Measurements from ENCODE around the gene EVL.
"Not testable (repeated sequence)": the region's sequence is repeated elsewhere in the genome, so short reads cannot be mapped to it uniquely, and the experiment has no call there.

The EVL gene

DNA sequence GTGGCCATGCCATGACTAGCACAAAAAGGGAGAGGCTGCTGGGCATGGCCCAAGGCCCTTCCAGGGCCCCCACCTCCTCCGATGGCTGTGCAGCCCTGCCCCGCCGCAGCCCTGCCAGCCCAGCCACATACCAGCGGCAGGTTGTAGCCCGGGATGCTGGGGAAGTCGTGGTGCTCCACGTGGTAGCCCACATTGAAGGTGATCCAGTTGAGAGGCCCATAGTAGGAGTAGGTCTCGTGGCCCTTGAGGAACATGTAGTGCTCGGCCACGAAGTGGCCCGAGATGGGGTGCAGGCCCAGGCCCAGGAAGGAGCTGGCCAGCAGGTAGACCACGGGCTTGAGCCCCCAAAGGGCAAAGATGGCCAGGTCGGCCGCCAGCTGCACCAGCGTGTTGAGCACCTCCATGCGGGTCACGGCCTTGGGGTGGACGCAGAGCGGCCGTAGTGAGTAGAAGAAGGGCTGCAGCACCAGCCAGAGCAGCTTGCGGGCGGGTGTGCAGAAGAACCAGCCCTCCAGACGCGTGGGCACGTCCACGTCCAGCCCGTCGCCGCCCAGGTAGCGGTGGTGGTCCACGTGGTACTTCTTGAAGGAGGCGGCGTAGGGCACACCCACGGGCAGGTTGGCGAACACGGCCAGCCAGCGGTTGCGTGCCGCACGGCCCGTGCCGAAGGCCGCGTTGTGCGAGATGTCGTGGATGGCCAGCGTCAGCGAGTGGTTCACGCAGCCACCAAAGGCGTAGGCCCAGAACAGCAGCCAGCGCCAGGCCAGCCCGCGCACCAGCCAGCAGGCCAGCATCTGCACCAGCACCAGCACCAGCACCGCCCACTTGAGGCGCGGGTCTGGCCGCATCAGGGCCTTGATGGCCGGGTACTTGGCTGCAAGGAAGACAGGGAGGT, 83.9 kb downstream of the EVL start:
- no peak for DNase-seq

- DNase-seq = no peak
Measured at GRCh38 chr14:100149851-100150611, 84.8 kb downstream of the EVL start.

DNA sequence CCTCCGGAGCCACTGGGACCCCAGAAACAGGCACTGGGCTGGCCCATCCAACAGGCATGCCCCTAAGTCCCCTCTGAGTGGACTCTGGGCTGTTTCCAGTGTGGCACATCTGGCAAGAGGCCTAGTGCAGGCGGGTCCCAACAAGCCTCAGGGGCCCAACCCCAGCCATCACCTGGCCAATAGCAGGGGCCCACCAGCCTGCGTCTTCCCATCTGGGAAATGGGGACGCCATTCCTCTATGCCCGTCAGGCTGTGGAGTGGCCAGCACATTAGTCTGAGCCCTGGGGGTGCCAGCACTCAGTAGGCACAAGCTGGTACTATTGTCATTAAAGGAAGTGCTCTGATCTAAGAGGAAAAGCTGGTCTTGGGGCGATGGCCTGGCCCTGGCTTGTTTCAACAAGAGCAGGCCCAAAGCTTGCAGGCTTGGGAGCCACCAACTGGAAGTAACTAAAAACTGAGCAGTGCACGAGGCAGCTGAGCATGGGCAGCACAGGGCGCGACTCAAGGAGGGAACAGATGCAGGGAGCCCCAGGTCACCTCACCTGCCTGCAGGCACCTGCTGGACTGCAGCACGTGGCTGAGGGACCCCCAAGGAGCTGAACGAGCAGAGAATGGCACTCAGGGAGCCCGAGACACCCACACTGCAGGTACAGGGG, 85.8 kb downstream of the EVL start:
- no peak for DNase-seq

- DNase-seq = no peak
Measured at GRCh38 chr14:100152091-100152490, 86.9 kb downstream of the EVL start.

- no peak for DNase-seq
Measured at GRCh38 chr14:100153560-100153959, 88.3 kb downstream of the EVL start.

DNA sequence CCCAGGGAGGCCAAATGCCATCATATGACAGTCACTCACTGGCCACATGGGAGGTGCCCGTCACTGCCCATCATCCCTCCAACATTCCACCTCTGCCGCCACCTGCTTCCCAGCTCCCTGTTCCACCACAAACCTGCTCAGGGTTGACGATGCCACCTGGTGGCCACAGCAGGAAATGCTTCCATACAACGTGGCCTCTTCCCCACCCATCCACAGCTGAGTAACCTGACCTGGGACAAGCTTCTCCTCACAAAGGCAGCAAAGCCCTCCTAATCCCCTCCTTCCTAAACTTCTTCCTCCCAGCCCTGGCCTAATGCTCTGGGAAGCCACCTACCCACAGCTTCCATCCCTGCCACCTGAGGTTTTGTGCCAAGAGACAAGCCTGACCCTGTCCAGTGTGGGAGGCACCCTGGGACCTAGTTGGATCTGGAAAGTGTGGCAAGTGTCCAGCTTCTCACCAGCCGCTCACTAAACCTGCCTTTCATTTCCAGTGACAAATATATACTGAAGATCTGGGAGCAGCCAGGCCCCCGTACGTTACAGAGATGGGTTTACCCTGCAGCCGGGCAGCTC, 89.9 kb downstream of the EVL start:
- DNase-seq = peak; percentile 4

- DNase-seq = no peak
Measured at GRCh38 chr14:100155756-100156616, 90.8 kb downstream of the EVL start.

GRCh38 chr14:100156776-100157175, 91.6 kb downstream of the EVL start:
- no peak for DNase-seq

GRCh38 chr14:100157548-100158232, 92.5 kb downstream of the EVL start:
- DNase-seq = not testable (repeated sequence)

- no peak for DNase-seq
Measured at GRCh38 chr14:100158566-100159093, 93.4 kb downstream of the EVL start.

DNA sequence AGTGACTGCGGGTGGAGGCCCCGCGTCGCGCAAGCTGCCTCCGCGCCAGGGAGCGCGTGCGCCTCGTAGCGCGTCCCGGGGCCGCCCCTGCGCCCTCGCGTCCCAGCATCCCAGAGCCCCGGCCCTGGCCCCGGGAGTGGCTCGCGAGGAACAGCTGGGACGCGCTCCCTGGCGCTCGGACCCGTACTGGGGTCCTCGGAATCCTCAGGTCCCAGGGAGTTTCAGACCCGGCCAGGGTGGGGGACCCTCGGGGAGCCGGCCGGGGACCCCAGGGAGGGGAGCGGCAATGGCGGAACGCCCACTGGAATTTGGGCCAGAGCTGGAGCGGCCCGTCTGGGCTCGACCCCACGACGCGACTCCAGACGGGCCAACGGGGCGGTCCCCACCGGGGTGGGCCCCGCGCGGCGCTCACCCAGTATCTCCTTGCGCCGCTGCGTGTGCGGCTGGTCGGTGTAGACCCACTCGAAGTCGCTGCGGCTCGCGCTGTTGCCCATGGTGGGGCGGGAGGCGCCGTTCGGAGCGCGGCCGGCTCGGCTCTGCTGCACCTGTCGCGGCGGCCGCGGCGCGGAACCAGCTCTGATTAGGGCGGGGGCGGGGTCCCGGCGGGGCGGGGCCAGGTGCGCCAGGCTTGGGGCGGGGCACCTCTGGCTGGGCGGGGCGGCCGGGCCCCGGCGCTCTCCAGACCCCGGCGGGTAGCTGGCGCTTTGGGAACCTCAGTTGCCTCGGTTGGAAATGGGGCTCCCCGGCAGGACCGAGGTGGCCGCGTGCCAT, 94.1 kb downstream of the EVL start, which contains the start of gene DEGS2:
TSS of gene DEGS2 (minus strand) at position 552 of the 771 bp plus-strand sequence. CDS start at position 494, 58 bp downstream.
- DNase-seq = no peak

GRCh38 chr14:100159865-100160533, 94.8 kb downstream of the EVL start:
- DNase-seq = no peak

DNA sequence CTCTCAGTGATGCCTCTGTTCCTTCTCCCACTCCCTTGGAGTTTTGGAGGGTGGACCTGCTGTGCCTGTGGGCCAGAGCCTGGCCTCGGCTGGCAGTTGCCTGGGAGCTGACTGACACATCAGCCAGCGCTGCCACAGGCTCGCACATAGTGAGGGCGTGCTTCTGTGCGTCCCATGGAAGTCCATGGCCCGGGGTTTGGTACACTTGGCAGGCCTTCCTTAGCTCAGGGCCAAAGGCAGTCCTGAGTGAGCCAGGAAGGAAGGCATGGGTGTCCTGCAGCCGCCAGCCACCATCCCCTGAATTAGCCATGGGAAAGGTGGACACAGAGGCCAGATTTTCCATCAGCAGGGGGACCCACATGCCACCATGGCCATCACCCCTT, 95.3 kb downstream of the EVL start:
- no peak for DNase-seq

- DNase-seq = no peak
Measured at GRCh38 chr14:100165376-100165775, 100.2 kb downstream of the EVL start.

- DNase-seq = no peak
Measured at GRCh38 chr14:100165831-100166440, 100.7 kb downstream of the EVL start.

DNA sequence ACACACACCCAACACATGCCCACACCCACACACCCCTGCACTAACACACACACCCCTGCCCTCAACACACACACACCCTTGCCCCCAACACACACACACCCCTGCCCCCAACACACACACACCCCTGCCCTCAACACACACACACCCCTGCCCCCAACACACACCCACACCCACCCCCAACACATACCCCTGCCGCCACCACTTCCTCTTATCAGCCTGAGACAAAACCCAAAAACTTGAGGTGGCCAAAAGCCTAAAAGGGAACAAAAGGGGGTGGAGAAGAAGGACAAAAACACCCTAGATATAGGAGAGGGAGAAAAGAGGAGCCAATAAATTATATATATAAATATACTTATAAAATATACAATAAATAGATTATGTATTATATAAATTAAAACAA, 103.3 kb downstream of the EVL start:
- no peak for DNase-seq

DNA sequence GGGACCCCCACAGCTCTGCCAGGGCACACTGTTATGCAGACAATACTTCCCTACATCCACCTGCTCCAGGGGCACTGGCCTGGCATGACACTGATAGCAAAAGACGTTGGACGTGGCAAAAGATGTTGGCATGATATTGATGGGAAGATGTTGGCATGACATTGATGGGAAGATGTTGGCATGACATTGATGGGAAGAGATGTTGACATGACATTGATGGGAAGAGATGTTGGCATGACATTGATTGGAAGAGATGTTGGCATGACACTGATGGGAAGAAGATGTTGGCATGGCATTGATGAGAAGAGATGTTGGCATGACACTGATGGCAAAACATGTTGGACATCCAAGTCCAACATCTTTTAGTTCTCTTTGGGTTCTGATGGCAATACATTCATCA, 105.7 kb downstream of the EVL start:
- no peak for DNase-seq

- no peak for DNase-seq
Measured at GRCh38 chr14:100172811-100173210, 107.6 kb downstream of the EVL start.

- no peak for DNase-seq
Measured at GRCh38 chr14:100173353-100173752, 108.1 kb downstream of the EVL start.

Data from fibroblast of skin of abdomen (primary cell).